Measurements from ENCODE around the gene SHANK2.
A peak's percentile ranks its signal among the peaks of the same experiment; 100 is the strongest.

SHANK2 gene

GRCh38 chr11:71252269-71252769 is at the start of gene SHANK2:
Gene SHANK2, minus strand, starts transcription at chr11:71252577. Its CDS starts 105,251 bp downstream, at chr11:71147326.
- no peak for DNase-seq (ENCODE audit: low read depth)

GRCh38 chr11:71301858-71302533 is 49.6 kb upstream of the SHANK2 start:
- no peak for DNase-seq (ENCODE audit: low read depth)
- no peak overlapping the region for H3K4me3 ChIP-seq (ENCODE audit: low read depth, low read length)

More at GRCh38 chr11:71252269-71252769, at the start of gene SHANK2:
- H3K4me3 ChIP-seq (ENCODE audit: low read depth, low read length), result peak within 1 kb of the TSS; percentile 45

- no peak for DNase-seq (ENCODE audit: low read depth)
Measured at GRCh38 chr11:71301046-71301857, 48.9 kb upstream of the SHANK2 start.

GRCh38 chr11:71300187-71300586 is 47.8 kb upstream of the SHANK2 start:
- no peak overlapping the region for H3K4me3 ChIP-seq (ENCODE audit: low read depth, low read length)
- DNase-seq (ENCODE audit: low read depth), result no peak

More at GRCh38 chr11:71301046-71301857, 48.9 kb upstream of the SHANK2 start:
- no peak overlapping the region for H3K4me3 ChIP-seq (ENCODE audit: low read depth, low read length)

GRCh38 chr11:71298761-71299181 is 46.4 kb upstream of the SHANK2 start:
- no peak for DNase-seq (ENCODE audit: low read depth)
- H3K4me3 ChIP-seq (ENCODE audit: low read depth, low read length), result no peak overlapping the region

- no peak overlapping the region for H3K4me3 ChIP-seq (ENCODE audit: low read depth, low read length)
- DNase-seq (ENCODE audit: low read depth), result no peak
Measured at GRCh38 chr11:71298016-71298550, 45.7 kb upstream of the SHANK2 start.

GRCh38 chr11:71294846-71295600 is 42.6 kb upstream of the SHANK2 start:
- H3K4me3 ChIP-seq (ENCODE audit: low read depth, low read length), result no peak overlapping the region
- no peak for DNase-seq (ENCODE audit: low read depth)

GRCh38 chr11:71293961-71294782 is 41.8 kb upstream of the SHANK2 start:
- DNase-seq (ENCODE audit: low read depth), result no peak

GRCh38 chr11:71286701-71287643 is 34.6 kb upstream of the SHANK2 start:
- no peak overlapping the region for H3K4me3 ChIP-seq (ENCODE audit: low read depth, low read length)
- DNase-seq (ENCODE audit: low read depth), result peak; percentile 84

More at GRCh38 chr11:71293961-71294782, 41.8 kb upstream of the SHANK2 start:
- no peak overlapping the region for H3K4me3 ChIP-seq (ENCODE audit: low read depth, low read length)

- no peak for DNase-seq (ENCODE audit: low read depth)
- no peak overlapping the region for H3K4me3 ChIP-seq (ENCODE audit: low read depth, low read length)
Measured at GRCh38 chr11:71285111-71285510, 32.7 kb upstream of the SHANK2 start.

GRCh38 chr11:71284525-71285092 is 32.2 kb upstream of the SHANK2 start:
- no peak for DNase-seq (ENCODE audit: low read depth)
- no peak overlapping the region for H3K4me3 ChIP-seq (ENCODE audit: low read depth, low read length)

GRCh38 chr11:71283971-71284441 is 31.6 kb upstream of the SHANK2 start:
- no peak for DNase-seq (ENCODE audit: low read depth)
- no peak overlapping the region for H3K4me3 ChIP-seq (ENCODE audit: low read depth, low read length)

- no peak overlapping the region for H3K4me3 ChIP-seq (ENCODE audit: low read depth, low read length)
- no peak for DNase-seq (ENCODE audit: low read depth)
Measured at GRCh38 chr11:71282581-71283351, 30.4 kb upstream of the SHANK2 start.

GRCh38 chr11:71281831-71282230 is 29.5 kb upstream of the SHANK2 start:
- no peak overlapping the region for H3K4me3 ChIP-seq (ENCODE audit: low read depth, low read length)
- no peak for DNase-seq (ENCODE audit: low read depth)

GRCh38 chr11:71281204-71281603 is 28.8 kb upstream of the SHANK2 start:
- no peak overlapping the region for H3K4me3 ChIP-seq (ENCODE audit: low read depth, low read length)
- DNase-seq (ENCODE audit: low read depth), result no peak

GRCh38 chr11:71279916-71280645 is 27.7 kb upstream of the SHANK2 start:
- no peak overlapping the region for H3K4me3 ChIP-seq (ENCODE audit: low read depth, low read length)
- DNase-seq (ENCODE audit: low read depth), result no peak
